ENCODE measurements around the gene CTCFL.

CTCFL gene

GRCh38 chr20:57482796-57483195, 42.1 kb downstream of the CTCFL start:
- TF ChIP-seq CTCF (conservative IDR thresholded peaks at IDR 0.05; ENCODE audit: control insufficient read depth, insufficient read depth, low read depth, low read length): no peak
- no peak for DNase-seq (ENCODE audit: low read depth)
- H3K4me3 ChIP-seq (ENCODE audit: control insufficient read depth, low read depth, low read length): no peak overlapping the region

- H3K4me3 ChIP-seq (ENCODE audit: control insufficient read depth, low read depth, low read length): no peak overlapping the region
- TF ChIP-seq CTCF (conservative IDR thresholded peaks at IDR 0.05; ENCODE audit: control insufficient read depth, insufficient read depth, low read depth, low read length): no peak
- no peak for DNase-seq (ENCODE audit: low read depth)
Measured at GRCh38 chr20:57482148-57482547, 42.8 kb downstream of the CTCFL start.

GRCh38 chr20:57481281-57481711, 43.6 kb downstream of the CTCFL start:
- no peak for DNase-seq (ENCODE audit: low read depth)
- no peak for TF ChIP-seq CTCF (conservative IDR thresholded peaks at IDR 0.05; ENCODE audit: control insufficient read depth, insufficient read depth, low read depth, low read length)
- H3K4me3 ChIP-seq (ENCODE audit: control insufficient read depth, low read depth, low read length): no peak overlapping the region

GRCh38 chr20:57480444-57481160, 44.3 kb downstream of the CTCFL start:
- no peak for TF ChIP-seq CTCF (conservative IDR thresholded peaks at IDR 0.05; ENCODE audit: control insufficient read depth, insufficient read depth, low read depth, low read length)
- no peak for DNase-seq (ENCODE audit: low read depth)
- no peak overlapping the region for H3K4me3 ChIP-seq (ENCODE audit: control insufficient read depth, low read depth, low read length)

GRCh38 chr20:57479196-57479595, 45.7 kb downstream of the CTCFL start:
- H3K4me3 ChIP-seq (ENCODE audit: control insufficient read depth, low read depth, low read length): no peak overlapping the region
- DNase-seq (ENCODE audit: low read depth): no peak
- TF ChIP-seq CTCF (conservative IDR thresholded peaks at IDR 0.05; ENCODE audit: control insufficient read depth, insufficient read depth, low read depth, low read length): no peak

- TF ChIP-seq CTCF (conservative IDR thresholded peaks at IDR 0.05; ENCODE audit: control insufficient read depth, insufficient read depth, low read depth, low read length): no peak
- no peak overlapping the region for H3K4me3 ChIP-seq (ENCODE audit: control insufficient read depth, low read depth, low read length)
- no peak for DNase-seq (ENCODE audit: low read depth)
Measured at GRCh38 chr20:57478176-57478575, 46.8 kb downstream of the CTCFL start.
